C4-2B (cell line): ENCODE measurements around the gene HTD2.
"Not testable (repeated sequence)": the region's sequence is repeated elsewhere in the genome, so short reads cannot be mapped to it uniquely, and the experiment has no call there.

Source experiments
- H3K27ac ChIP-seq: fragments of 450-650 bp; 2 replicates; pipeline ENCODE4 v1.5.1; 2017
- CTCF ChIP-seq: fragments of 450-650 bp; conservative IDR thresholded peaks from 2 replicates; pipeline ENCODE4 v1.5.1; 2017; ENCODE audit warnings: mild to moderate bottlenecking
- ZFX ChIP-seq: fragments of 450-650 bp; IDR thresholded peaks from 2 replicates; pipeline ENCODE4 v1.6.1; 2017

HTD2 gene

DNA sequence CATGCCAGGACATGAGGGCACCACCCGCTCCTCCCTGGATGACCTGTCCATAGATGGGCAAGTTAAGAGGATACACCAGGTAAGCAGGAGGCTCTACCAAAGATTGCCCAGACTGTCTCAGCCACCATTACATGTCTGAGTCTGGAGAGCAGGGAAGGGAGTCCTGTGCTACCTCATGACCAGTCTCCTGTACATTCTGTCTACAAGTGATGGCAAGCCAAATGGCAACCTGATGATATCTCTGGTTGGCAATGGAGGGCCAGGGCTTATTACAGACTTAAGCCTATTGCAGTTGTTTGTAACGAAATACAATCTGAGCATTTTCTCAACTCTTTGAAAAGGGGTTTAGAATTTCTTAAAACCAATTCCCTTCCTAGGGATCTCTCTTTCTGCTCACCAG is 37.0 kb upstream of the HTD2 start:
- H3K27ac ChIP-seq: no peak overlapping the region
- TF ChIP-seq ZFX: no peak
- no peak for TF ChIP-seq CTCF

DNA sequence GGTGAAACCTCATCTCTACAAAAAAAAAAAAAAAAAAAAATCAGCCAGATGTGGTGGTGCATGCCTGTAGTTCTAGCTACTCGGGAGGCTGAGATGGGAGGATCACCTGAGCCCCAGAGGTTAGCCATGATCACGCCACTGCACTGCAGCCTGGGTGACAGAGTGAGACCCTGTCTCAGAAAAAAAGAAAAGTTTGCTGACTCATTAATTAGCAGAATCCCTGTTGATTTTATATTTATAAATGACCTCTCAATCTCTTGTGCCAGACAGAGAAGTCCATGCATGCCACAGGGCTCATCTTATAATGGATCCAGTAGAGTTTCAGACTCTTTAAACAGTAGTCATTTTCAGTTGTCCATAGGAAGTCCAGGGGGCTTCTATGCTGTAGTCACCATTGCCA is 35.8 kb upstream of the HTD2 start:
- no peak overlapping the region for H3K27ac ChIP-seq
- TF ChIP-seq ZFX (no peak), CTCF (no peak)

DNA sequence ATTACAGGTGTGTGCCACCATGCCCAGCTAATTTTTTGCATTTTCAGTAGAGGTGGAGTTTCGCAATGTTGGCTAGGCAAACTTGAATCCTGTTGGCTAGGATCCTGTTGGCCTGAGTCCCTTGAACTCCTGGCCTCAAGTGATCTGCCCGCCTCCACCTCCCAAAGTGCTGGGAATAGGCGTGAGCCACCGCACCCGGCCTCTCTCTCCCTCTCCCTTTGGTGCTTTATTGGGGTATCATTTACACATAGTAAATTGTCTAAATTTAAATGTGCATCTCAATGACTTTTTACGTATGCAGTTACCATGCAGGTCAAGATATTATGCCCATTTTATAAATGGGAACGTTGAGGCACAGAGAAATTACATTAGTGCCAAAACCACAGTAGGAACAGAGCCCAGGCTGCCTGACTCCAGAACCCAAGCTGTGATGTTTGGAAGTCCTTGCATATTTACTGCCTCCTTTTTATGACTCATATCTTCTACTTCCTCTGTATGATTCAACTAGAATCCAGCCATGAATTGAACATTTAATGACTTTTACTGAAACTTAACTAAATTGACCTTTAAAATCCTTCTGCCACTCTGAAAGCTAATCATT is 34.3 kb upstream of the HTD2 start:
- H3K27ac ChIP-seq: peak overlapping the region; percentile 37
- no peak for TF ChIP-seq ZFX

- TF ChIP-seq CTCF (no peak), ZFX (no peak)
- H3K27ac ChIP-seq: no peak overlapping the region
These were observed 33.4 kb upstream of the HTD2 start for GRCh38 chr3:58272891-58273290.

GRCh38 chr3:58273362-58273761 is 33.0 kb upstream of the HTD2 start:
- not testable (repeated sequence) for H3K27ac ChIP-seq

DNA sequence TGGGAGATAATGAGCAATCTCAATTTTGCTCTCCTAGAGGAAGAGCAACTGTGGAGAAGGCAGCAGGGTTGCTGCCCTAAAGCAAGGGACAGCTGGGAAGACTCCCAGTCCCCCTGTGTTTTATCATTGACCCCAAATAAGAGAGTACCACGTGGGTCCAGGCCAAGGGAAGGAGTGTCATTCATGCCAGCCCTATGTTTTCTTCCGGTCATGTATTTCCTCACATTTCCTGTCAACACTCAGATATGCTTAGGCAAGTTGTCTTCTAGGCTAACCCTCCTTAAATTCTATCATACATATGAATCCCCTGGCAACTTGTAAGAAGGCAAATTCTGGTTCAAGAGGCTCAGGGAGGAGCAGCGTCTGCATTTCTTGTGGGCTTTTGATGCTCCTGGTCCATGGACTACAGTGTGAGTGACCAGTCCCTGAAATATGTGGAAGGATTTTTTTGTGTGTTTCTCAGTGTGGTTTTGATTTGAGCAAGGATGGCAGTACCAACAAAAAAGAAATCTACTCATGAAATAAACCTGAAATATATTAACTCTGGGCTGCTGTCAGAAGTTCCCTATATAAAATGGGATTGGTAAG is 32.2 kb upstream of the HTD2 start:
- H3K27ac ChIP-seq: no peak overlapping the region
- no peak for TF ChIP-seq ZFX
- TF ChIP-seq CTCF: no peak

DNA sequence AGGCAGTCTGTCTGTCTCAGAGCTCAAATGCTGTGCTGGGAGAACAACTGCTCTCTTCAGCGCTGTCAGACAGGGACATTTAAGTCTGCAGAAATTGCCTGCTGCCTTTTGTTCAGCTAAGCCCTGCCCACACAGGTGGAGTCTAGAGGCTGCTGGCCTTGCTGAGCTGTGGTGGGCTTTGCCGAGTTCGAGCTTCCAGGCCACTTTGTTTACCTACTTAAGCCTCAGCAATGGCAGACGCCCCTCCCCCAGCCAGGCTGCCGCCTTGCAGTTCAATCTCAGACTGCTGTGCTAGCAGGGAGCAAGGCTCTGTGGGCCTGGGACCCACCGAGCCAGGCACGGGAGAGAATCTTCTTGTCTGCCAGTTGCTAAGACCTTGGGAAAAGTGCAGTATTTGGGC is 25.3 kb upstream of the HTD2 start:
- TF ChIP-seq ZFX (no peak), CTCF (no peak)
- H3K27ac ChIP-seq: no peak overlapping the region

DNA sequence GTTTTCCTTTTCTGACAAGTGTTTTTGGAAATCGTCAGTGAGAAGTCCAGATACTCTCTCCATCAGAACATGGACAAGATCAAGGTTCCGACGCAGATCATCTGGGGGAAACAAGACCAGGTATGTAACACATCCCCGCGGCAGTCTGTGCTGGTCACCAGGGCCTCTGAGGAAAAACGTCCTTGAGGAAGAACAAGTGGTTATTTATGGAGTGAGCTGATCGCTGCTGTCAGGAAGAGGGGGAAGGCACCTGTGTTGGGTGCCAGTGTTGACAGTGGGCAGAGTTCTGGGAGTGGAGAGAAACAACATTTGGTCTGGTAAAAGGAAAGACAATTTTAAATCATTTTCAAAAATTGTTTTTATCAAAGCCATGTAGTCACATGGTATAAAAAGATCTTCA is 21.0 kb upstream of the HTD2 start:
- H3K27ac ChIP-seq: no peak overlapping the region
- TF ChIP-seq ZFX (no peak), CTCF (no peak)
